ENCODE results near the gene TVP23C. TPM values are rescaled to one million over a fixed set of nuclear protein-coding genes. Genes with fewer than 3 reads are reported as not detected.

TVP23C gene
- total and polyA plus RNA-seq, 2 experiments from 2014 or later: 11.3 to 33.4 TPM

DNA sequence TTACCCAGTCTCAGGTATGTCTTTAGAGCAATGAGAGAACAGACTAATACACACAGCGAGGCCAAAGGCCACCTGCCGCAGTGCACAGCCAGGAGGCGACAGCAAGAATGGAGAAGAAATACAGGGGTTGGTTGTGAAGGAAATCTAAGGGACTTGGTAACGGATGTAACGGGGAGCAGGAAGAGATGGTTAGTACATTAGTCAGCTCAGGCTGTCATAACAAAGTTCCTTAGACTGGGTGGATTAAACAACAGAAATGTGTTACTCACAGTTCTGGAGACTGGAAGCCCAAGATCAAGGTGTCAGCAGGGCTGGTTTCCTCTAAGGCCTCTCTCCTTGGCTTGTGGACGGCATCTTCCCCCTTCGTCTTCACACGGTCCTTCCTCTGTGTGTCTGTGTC is 47.1 kb downstream of the TVP23C start:
- H3K4me1 ChIP-seq (ENCODE audit: low read depth): no peaks in the 10 kb centered on the region
- peaks cover 2% of the 10 kb centered on the region for H3K36me3 ChIP-seq
- no peaks in the 10 kb centered on the region for H3K9me3 ChIP-seq (ENCODE audit: low read depth)
- no peak overlapping the region for H3K4me3 ChIP-seq
- H3K27me3 ChIP-seq: no peaks in the 10 kb centered on the region
- TF ChIP-seq, protein P1, sequence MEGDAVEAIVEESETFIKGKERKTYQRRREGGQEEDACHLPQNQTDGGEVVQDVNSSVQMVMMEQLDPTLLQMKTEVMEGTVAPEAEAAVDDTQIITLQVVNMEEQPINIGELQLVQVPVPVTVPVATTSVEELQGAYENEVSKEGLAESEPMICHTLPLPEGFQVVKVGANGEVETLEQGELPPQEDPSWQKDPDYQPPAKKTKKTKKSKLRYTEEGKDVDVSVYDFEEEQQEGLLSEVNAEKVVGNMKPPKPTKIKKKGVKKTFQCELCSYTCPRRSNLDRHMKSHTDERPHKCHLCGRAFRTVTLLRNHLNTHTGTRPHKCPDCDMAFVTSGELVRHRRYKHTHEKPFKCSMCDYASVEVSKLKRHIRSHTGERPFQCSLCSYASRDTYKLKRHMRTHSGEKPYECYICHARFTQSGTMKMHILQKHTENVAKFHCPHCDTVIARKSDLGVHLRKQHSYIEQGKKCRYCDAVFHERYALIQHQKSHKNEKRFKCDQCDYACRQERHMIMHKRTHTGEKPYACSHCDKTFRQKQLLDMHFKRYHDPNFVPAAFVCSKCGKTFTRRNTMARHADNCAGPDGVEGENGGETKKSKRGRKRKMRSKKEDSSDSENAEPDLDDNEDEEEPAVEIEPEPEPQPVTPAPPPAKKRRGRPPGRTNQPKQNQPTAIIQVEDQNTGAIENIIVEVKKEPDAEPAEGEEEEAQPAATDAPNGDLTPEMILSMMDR (IDR thresholded peaks at IDR 0.05; ENCODE audit: low read depth, low read length): no peak
- no peak overlapping the region for H3K27ac ChIP-seq
- DNase-seq (ENCODE audit: low read depth in 1 of 2, low spot score in 1 of 2): peak in 1 of 2 donors; percentile 31

DNA sequence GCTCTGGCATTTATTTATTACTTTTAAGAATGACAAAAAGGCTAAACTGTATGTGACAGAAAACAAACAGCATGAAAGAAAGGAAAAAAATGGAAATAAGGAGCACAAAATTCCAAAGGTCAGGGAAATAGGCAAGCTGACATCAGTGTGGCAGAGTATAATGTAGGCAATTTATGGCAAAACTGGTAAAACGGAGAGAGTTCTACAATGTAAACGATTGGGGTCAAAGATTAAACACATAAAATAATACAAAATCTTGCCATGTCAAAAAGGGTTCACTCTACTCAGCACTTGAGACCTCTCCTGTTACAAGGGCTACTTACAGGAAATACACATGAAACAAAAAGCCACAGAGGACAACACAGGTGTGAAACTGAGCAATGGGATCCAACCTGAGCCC is 48.8 kb downstream of the TVP23C start:
- no peaks in the 10 kb centered on the region for H3K4me1 ChIP-seq (ENCODE audit: low read depth)
- H3K9me3 ChIP-seq (ENCODE audit: low read depth): no peaks in the 10 kb centered on the region
- no peak for DNase-seq (ENCODE audit: low read depth in 1 of 2, low spot score in 1 of 2)
- no peaks in the 10 kb centered on the region for H3K27me3 ChIP-seq
- H3K36me3 ChIP-seq: peaks cover 2% of the 10 kb centered on the region
- TF ChIP-seq, protein P1 (IDR thresholded peaks at IDR 0.05; ENCODE audit: low read depth, low read length): no peak
- no peak overlapping the region for H3K27ac ChIP-seq
- no peak overlapping the region for H3K4me3 ChIP-seq

DNA sequence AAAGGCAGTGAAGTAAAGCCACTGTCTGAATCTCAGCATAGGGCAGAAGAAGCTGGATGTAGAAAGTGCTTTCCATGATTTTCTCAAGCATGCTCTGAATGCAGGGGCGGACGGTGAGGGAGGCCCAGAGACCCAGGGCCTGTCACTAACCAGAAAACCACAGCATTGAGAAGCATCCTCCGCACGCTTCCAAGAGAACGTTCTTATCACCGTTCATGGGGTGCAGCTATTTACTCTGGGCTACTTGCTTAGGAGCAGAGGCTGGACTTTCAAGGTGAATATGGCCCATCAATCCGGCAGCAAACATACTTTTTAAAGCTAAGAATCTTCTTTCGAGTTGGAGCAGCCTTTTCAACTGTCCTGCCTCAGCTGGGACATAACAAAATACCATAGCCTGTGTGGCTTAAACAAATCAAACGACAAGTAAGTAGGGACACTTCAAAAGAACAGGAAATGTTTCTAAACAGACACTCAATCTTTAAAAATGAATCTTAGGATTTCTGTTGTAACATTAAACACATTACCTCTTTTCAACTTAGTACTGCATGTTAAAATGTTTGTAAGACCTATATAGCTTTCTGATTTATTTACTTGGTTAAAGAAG is 49.3 kb downstream of the TVP23C start:
- Histone ChIP-seq H3K4me3 (no peak overlapping the region), H3K9me3 (ENCODE audit: low read depth) (no peaks in the 10 kb centered on the region), H3K4me1 (ENCODE audit: low read depth) (no peaks in the 10 kb centered on the region), H3K27ac (no peak overlapping the region), H3K36me3 (peaks cover 2% of the 10 kb centered on the region), H3K27me3 (no peaks in the 10 kb centered on the region)
- TF ChIP-seq, protein P1 (IDR thresholded peaks at IDR 0.05; ENCODE audit: low read depth, low read length): no peak
- DNase-seq (ENCODE audit: low read depth in 1 of 2, low spot score in 1 of 2): peak in 1 of 2 donors; percentile 60

DNA sequence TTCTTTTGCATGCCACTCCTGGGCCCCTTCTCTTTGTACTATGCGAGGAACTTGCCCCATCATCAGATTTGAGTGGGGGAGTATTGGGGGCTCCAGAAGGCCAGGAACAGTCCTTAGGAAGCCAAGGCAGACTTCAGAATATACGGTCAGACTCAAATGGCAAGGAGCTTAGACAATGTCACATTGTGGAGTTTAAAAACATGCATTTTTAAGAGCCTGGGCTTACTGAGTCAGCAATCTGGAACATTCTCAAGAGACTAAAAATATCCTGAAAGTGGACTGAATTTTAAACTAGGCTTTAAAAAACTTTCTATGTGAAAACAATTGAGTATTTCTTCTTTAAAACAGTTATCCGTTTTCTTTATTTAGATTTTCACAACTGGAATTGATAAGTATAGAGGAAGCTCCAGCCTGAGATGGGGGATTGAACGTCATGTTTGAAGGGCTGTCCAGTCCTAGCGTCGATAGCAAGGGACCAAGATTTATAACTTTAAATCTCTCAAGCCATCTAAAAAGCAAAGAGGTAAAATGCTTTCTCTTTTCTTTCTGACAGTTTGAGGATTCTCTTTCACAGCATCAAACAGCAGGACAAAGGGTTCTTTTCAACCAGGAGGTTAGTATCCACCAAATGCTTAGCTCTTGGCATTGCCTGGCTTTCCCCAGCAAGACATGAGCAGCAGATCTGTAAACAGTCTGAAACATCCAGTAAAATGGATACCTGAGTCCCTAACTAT is 50.1 kb downstream of the TVP23C start:
- H3K4me3 ChIP-seq: no peak overlapping the region
- TF ChIP-seq, protein P1 (IDR thresholded peaks at IDR 0.05; ENCODE audit: low read depth, low read length): no peak
- peaks cover 2% of the 10 kb centered on the region for H3K36me3 ChIP-seq
- DNase-seq (ENCODE audit: low read depth in 1 of 2, low spot score in 1 of 2): peak in 1 of 2 donors; percentile 34
- no peak overlapping the region for H3K27ac ChIP-seq
- H3K27me3 ChIP-seq: no peaks in the 10 kb centered on the region
- no peaks in the 10 kb centered on the region for H3K9me3 ChIP-seq (ENCODE audit: low read depth)
- H3K4me1 ChIP-seq (ENCODE audit: low read depth): peaks cover 6% of the 10 kb centered on the region

DNA sequence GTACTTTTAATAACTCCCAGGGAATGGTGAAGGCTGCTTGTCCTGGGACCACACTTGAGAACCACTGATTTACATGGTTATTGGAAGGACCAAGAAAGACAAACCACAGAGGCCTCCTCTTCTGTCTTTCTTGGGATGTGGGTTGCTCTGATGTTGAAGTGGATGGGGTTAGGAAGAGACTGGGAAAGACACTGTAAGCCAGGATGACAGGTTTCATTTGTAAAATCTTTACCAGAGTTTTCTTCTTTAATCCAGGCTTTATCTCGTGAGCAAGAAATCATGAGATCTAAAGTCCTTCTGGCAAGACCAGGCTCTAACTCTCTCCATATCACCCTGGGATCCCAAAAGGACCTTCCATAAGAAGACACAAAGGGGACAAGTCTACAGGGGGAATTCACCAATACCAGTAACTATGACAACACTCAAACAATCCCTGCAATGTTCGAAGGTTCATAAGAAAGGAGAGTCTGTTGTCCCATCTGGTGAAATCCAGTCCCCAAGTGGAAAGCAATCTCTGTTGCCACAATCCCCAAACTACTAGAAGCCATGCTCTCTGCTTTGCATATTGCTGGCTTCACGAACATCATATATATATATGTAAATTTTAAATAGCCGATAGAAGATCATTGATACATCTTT is 51.1 kb downstream of the TVP23C start:
- TF ChIP-seq, protein P1 (IDR thresholded peaks at IDR 0.05; ENCODE audit: low read depth, low read length): no peak
- DNase-seq (ENCODE audit: low read depth in 1 of 2, low spot score in 1 of 2): no peak

More for the DNA sequence above, 51.1 kb downstream of the TVP23C start:
- no peaks in the 10 kb centered on the region for H3K9me3 ChIP-seq (ENCODE audit: low read depth)
- H3K27me3 ChIP-seq: no peaks in the 10 kb centered on the region
- no peak overlapping the region for H3K4me3 ChIP-seq
- H3K27ac ChIP-seq: no peak overlapping the region
- peaks cover 2% of the 10 kb centered on the region for H3K36me3 ChIP-seq
- peaks cover 6% of the 10 kb centered on the region for H3K4me1 ChIP-seq (ENCODE audit: low read depth)

Measured in cardiac muscle cell (in vitro differentiated cells and primary cell).